Activated CD8-positive, alpha-beta T cell treated with anti-CD3 and anti-CD28 coated beads for 36 hours (primary cell): Measurements from ENCODE around the gene PIGC. TPM values are rescaled to one million over a fixed set of nuclear protein-coding genes. Genes with fewer than 3 reads are reported as not detected.

Source experiments
- ATAC-seq: fragments of 200-7000 bp; cut with Tn5 transposase; one replicate; pipeline ENCODE4 v1.10.0; 2021; ENCODE audit warnings: mild to moderate bottlenecking, moderate library complexity
- CTCF ChIA-PET: fragments of 350-600 bp; sonication (Branson Sonifier 250); formaldehyde crosslinking; loops from one replicate; lab custom pipeline; 2021; ENCODE audit warnings: antibody characterized with exemption; lab: Charles Lee
- POLR2A ChIA-PET: fragments of 350-600 bp; sonication (Branson Sonifier 250); formaldehyde crosslinking; loops from one replicate; lab custom pipeline; 2021; ENCODE audit warnings: antibody characterized with exemption; lab: Charles Lee
- DNase-seq: peaks from one replicate; pipeline ENCODE4 v3.0.0-alpha.2; 2020
- H3K27ac Mint-ChIP-seq: one replicate; pipeline ENCODE4 v1.8.0; 2021; ENCODE audit warnings: mild to moderate bottlenecking, mixed read lengths
- H3K27me3 Mint-ChIP-seq: one replicate; pipeline ENCODE4 v1.8.0; 2021; ENCODE audit warnings: mixed read lengths
- H3K36me3 Mint-ChIP-seq: one replicate; pipeline ENCODE4 v1.8.0; 2021; ENCODE audit warnings: low read depth, mixed read lengths
- H3K4me1 Mint-ChIP-seq: one replicate; pipeline ENCODE4 v1.8.0; 2021; ENCODE audit warnings: low read depth, mixed read lengths
- H3K4me3 Mint-ChIP-seq: one replicate; pipeline ENCODE4 v1.8.0; 2021; ENCODE audit warnings: mild to moderate bottlenecking, moderate library complexity, mixed read lengths
- H3K9me3 Mint-ChIP-seq: one replicate; pipeline ENCODE4 v1.8.0; 2021; ENCODE audit warnings: mixed read lengths
- CTCF ChIP-seq: fragments of 200-600 bp; IDR thresholded peaks from one replicate; pipeline ENCODE4 v1.8.0; 2022; ENCODE audit warnings: antibody characterized with exemption, mild to moderate bottlenecking
- intact Hi-C: fragments of 100-400 bp; cut with micrococcal nuclease; formaldehyde crosslinking; loops from one replicate; pipeline ENCODE4 v1.10.0; 2022
- total RNA-seq, 2 experiments: library from RNA; stranded (reverse); gene quantifications; one replicate each; pipeline ENCODE4 v1.2.3, GENCODE V29; 2021

Gene PIGC
- total RNA-seq, 2 experiments from 2014 or later, result 17.8 to 19.5 TPM

DNA sequence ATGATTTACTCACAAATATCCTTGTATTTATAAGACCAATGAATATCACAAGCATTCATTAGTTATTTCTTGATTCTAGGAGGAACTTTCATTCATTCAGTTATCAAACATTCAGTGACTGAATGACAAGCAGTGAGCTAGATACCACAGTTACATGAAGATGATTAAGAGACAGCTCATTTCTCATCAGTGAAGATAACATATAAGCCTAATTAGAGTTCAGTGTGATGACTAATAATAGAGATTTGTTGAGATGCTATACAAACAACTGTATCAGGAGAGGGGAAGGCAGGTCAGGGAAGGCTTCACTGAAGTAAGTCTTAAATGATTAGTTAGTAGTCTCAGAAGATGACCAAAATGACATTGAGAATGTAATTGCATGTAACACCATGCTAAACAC is 38.0 kb downstream of the PIGC start:
- TF ChIP-seq CTCF, result no peak
- ATAC-seq (no peak), DNase-seq (no peak)
- H3K27me3 Mint-ChIP-seq, result no peaks in the 10 kb centered on the region
- no peak overlapping the region for H3K27ac Mint-ChIP-seq
- POLR2A ChIA-PET, result interaction anchor here (0.8 kb wide), 1 partner anchor 12 kb away, joined by 4 read pairs; no protein-coding TSS in a partner anchor
- H3K36me3 Mint-ChIP-seq, result no peaks in the 10 kb centered on the region
- no peaks in the 10 kb centered on the region for H3K9me3 Mint-ChIP-seq
- CTCF ChIA-PET, result interaction anchor here (0.6 to 2.2 kb wide), 3 partner anchors 11 to 303 kb away, joined by 3 to 6 read pairs (median 3); no protein-coding TSS in a partner anchor
- intact Hi-C loops, result no loop called here
- no peak overlapping the region for H3K4me3 Mint-ChIP-seq
- peaks cover 16% of the 10 kb centered on the region for H3K4me1 Mint-ChIP-seq

- DNase-seq (no peak), ATAC-seq (no peak)
- H3K4me3 Mint-ChIP-seq, result no peak overlapping the region
- TF ChIP-seq CTCF, result no peak
- no peaks in the 10 kb centered on the region for H3K9me3 Mint-ChIP-seq
- H3K4me1 Mint-ChIP-seq, result peaks cover 34% of the 10 kb centered on the region
- no peaks in the 10 kb centered on the region for H3K36me3 Mint-ChIP-seq
- H3K27ac Mint-ChIP-seq, result no peak overlapping the region
- no peaks in the 10 kb centered on the region for H3K27me3 Mint-ChIP-seq
- POLR2A ChIA-PET, result no interaction called here
- intact Hi-C loops, result no loop called here
- CTCF ChIA-PET, result interaction anchor here (0.7 to 7.8 kb wide), 6 partner anchors 9 to 401 kb away, joined by 3 to 41 read pairs (median 4); no protein-coding TSS in a partner anchor
These were observed 39.7 kb downstream of the PIGC start for GRCh38 chr1:172404121-172404520.

DNA sequence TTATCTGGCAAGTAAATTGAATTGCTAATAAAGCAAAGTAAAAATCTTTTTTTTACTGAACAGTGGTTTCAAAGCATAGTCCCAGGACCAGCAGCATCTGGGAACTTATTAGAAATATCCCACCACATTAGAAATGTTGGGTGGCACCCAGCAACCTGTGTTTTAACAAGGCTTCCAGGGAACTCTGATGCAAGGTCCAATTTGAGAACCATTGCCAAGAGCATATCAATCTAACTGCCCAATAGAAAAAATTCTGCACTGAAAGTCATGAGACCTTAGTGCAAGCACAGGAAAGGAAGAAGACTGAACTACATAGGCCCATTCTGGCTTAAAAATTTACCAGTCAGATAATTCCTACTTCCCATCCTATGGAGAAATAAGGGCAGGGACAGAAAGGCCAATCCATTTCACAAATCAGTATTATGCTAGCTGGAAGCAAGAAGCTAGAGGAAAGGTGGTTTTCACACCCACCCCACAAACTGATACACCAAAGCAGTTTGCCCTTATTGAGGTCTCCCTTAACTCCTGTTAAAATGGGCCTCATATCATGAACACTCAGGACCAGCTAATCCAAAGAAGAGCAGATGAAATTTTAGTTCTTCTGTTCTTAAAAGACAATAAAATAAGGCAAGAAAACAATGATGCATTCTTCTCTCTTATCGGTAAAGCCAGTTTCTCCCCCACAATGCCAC is 40.8 kb downstream of the PIGC start:
- ChIA-PET POLR2A (interaction anchor here (0.5 kb wide), 1 partner anchor 44 kb away, joined by 3 read pairs; no protein-coding TSS in a partner anchor), CTCF (interaction anchor here (1.1 to 7.8 kb wide), 7 partner anchors 27 to 400 kb away, joined by 3 to 41 read pairs (median 4); no protein-coding TSS in a partner anchor)
- no peak for TF ChIP-seq CTCF
- peaks cover 45% of the 10 kb centered on the region for H3K4me1 Mint-ChIP-seq
- H3K9me3 Mint-ChIP-seq, result no peaks in the 10 kb centered on the region
- DNase-seq (no peak), ATAC-seq (no peak)
- intact Hi-C loops, result no loop called here
- H3K4me3 Mint-ChIP-seq, result no peak overlapping the region
- H3K27me3 Mint-ChIP-seq, result no peaks in the 10 kb centered on the region
- H3K36me3 Mint-ChIP-seq, result no peaks in the 10 kb centered on the region
- no peak overlapping the region for H3K27ac Mint-ChIP-seq

GRCh38 chr1:172401892-172402291 is 42.0 kb downstream of the PIGC start:
- ChIA-PET CTCF (interaction anchor here (1.0 to 7.8 kb wide), 7 partner anchors 24 to 399 kb away, joined by 3 to 41 read pairs (median 3); partner anchors contain the start of gene PIGC), POLR2A (no interaction called here)
- no peaks in the 10 kb centered on the region for H3K36me3 Mint-ChIP-seq
- no peak for TF ChIP-seq CTCF
- no peak for ATAC-seq
- H3K4me3 Mint-ChIP-seq, result no peak overlapping the region
- DNase-seq, result no peak
- H3K27me3 Mint-ChIP-seq, result no peaks in the 10 kb centered on the region
- intact Hi-C loops, result no loop called here
- H3K4me1 Mint-ChIP-seq, result peaks cover 56% of the 10 kb centered on the region
- H3K27ac Mint-ChIP-seq, result no peak overlapping the region
- H3K9me3 Mint-ChIP-seq, result no peaks in the 10 kb centered on the region

DNA sequence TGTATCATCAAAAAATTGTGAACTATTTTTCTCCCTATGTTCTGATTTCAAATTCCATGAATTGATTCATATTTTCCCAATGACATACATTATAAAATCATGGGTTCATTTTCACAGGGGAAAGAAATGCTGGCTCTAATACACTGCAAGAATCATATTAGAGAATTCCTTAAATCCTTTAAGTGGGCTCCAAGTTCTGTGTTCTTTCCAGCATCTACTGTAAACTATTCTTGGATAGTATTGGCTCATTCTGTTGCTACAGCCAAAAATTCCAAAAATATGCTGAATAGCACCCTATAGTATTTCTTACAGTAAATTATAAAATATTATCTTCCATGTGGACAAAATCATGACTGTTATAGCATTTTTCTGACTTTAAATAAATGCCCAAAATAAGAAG is 42.4 kb downstream of the PIGC start:
- no peak for DNase-seq
- Mint-ChIP-seq H3K4me1 (peaks cover 57% of the 10 kb centered on the region), H3K4me3 (no peak overlapping the region), H3K27ac (no peak overlapping the region), H3K36me3 (no peaks in the 10 kb centered on the region), H3K27me3 (no peaks in the 10 kb centered on the region), H3K9me3 (no peaks in the 10 kb centered on the region)
- TF ChIP-seq CTCF, result peak; percentile 0
- ChIA-PET CTCF (interaction anchor here (1.0 to 7.8 kb wide), 7 partner anchors 16 to 401 kb away, joined by 3 to 41 read pairs (median 3); partner anchors contain the start of gene PIGC), POLR2A (no interaction called here)
- intact Hi-C loops, result no loop called here
- no peak for ATAC-seq
